Stimulated activated CD4-positive, alpha-beta T cell treated with anti-CD3 and anti-CD28 coated beads, Interleukin-12 subunit alpha, Interleukin-12 subunit beta, amount 100 ng/mL, for 48 hours (primary cell): ENCODE measurements around the gene EDEM1.
"Not testable (repeated sequence)": the region's sequence is repeated elsewhere in the genome, so short reads cannot be mapped to it uniquely, and the experiment has no call there.

Source experiments
- DNase-seq, 3 donors: peaks; one replicate each; pipeline ENCODE4 v3.0.0-alpha.2; 2020; ENCODE audit warnings: low read depth in 2 of 3, low spot score in 1 of 3

EDEM1 gene

DNA sequence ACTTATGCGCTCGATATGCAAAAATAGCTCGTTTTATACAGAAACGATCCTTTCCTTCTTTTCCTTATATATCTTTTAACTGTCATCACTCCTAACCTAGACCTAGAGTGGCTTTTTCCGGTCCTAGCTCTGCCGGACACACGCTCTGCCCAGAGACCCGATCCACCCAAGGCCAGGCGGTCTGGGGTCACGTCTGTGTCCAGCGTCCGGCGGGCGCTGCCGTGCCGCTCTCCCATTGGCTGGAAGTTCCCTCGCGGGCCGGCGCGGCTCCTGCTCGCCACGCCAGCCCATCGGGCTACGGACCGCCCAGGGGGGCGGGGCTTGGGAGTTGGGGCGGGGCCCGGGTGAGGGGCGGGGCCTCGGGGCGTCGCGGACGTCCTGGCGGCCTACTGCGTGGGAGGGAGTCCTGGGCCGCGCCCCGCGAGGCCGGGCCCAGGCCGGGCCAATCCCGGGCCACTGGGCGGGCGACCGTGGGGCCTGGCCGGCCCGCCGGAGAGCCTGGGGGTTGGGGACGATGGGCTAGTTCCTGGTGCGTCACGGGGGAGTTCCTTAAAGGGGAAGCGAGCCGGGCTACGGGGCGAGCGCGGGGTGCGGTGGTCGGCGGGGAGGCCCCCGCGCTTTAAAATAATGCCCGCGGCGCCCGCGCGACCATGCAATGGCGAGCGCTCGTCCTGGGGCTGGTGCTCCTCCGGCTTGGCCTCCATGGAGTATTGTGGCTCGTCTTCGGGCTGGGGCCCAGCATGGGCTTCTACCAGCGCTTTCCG lies at the start of gene EDEM1:
TSS of gene EDEM1 (plus strand) at position 552 of the 764 bp plus-strand sequence. CDS start at position 651, 99 bp downstream.
- DNase-seq, result peak; percentile 93 to 99 (median 94)

- DNase-seq, result no peak
These were observed 49.1 kb upstream of the EDEM1 start for GRCh38 chr3:5138214-5138981.

GRCh38 chr3:5140230-5140621 lies 47.3 kb upstream of the EDEM1 start:
- no peak for DNase-seq

GRCh38 chr3:5140839-5141238 lies 46.7 kb upstream of the EDEM1 start:
- DNase-seq, result no peak

- no peak for DNase-seq
These were observed 45.7 kb upstream of the EDEM1 start for GRCh38 chr3:5141760-5142159.

DNA sequence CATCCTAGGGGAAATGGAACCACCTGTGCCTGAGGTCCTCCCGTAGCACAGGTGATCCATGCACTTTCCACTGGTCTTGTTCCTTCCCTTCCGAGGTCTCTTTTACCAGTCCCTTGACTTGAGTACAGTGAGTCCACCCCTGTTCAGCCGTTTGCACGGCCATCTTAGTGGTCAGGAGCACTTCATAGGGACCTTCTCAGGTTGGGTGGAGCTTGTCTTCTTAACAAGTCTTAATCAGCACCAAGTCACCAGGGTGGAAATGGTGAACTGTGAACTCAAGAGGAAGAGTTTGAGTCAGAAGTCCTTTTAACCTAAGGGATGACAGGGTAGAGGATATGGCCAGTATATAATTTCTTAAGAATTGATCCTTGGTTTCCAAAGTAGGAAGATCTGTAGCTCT lies 44.0 kb upstream of the EDEM1 start:
- no peak for DNase-seq

GRCh38 chr3:5144316-5144994 lies 43.1 kb upstream of the EDEM1 start:
- no peak for DNase-seq

DNA sequence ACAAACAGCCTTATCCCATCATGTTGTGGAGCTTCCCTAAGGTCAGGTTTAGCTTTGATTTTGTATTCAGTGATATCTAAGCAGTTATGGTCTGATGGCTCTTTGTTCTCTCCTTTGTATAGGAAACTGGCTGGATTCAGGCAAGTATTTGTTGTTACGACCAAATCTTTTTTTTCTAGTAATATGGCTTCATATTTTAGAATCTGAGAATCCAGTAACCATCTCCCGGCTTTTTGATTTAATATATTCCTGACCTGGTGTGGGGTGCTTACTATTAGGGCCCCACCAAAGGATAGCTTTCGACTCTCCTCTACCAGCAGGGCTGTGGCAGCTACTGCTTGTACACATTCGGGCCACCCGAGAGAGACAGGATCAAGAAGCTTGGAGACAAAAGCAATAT lies 42.4 kb upstream of the EDEM1 start:
- DNase-seq, result no peak

DNA sequence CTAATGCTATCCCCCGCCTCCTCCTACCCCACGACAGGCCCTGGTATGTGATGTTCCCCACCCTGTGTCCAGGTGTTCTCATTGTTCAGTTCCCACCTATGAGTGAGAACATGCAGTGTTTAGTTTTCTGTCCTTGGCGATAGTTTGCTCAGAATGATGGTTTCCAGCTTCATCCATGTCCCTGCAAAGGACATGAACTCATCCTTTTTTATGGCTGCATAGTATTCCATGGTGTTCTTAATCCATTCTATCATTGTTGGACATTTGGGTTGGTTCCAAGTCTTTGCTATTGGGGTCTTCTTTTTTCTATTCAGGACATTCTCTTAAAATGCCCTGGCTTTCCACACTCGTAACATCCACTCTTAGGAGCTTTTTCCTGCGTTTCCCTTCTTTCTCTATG lies 40.4 kb upstream of the EDEM1 start:
- not testable (repeated sequence) for DNase-seq

DNA sequence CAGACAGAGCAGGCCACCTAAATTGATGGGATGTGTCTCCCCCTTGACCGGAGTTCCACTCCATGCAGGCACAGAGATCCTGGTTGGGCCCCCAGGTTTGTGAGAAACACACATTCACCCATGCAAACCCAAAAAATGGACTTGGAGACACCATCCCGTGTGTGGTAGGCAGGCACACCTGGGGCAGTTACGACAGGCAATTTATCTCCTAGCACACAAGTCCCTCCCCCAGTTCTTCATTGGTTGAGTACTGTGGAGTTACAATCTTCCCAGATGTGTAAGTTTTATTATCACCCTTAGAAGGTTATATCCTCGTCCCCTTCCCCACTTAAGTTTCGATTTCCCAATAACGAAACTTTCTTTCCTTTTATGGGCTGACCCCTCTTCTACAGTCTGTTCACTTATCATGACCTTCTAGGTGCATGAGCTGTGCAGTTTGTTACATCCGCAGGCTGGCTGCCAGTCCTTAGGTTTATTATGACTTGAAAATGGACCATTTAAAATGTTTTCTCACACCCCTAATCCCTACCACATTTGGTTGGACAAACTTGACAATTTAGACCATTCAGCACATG lies 38.1 kb upstream of the EDEM1 start:
- DNase-seq, result no peak

DNA sequence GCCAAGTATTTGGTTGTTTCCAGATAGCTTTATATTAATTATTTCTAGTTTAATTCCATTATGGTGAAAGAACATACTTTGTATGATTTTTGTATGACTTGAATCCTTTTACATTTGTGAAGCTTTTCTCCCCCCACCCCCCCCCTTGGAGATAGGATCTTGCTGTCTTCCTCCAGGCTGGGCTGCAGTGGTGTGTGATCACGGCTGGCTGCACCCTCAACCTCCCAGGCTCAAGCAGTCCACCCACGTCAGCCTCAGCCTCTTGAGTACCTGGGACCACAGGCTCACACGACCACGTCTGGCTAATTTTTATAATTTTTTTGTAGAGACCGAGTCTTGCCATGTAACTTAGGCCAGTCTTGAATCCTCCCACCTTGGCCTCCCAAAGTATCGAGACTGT lies 35.9 kb upstream of the EDEM1 start:
- DNase-seq, result no peak

- DNase-seq, result no peak
These were observed 34.4 kb upstream of the EDEM1 start for GRCh38 chr3:5153074-5153473.

GRCh38 chr3:5155241-5155640 lies 32.3 kb upstream of the EDEM1 start:
- no peak for DNase-seq

- DNase-seq, result no peak
These were observed 27.2 kb upstream of the EDEM1 start for GRCh38 chr3:5160321-5160720.

- DNase-seq, result no peak
These were observed 26.3 kb upstream of the EDEM1 start for GRCh38 chr3:5160940-5161858.

- no peak for DNase-seq
These were observed 25.4 kb upstream of the EDEM1 start for GRCh38 chr3:5162102-5162501.

DNA sequence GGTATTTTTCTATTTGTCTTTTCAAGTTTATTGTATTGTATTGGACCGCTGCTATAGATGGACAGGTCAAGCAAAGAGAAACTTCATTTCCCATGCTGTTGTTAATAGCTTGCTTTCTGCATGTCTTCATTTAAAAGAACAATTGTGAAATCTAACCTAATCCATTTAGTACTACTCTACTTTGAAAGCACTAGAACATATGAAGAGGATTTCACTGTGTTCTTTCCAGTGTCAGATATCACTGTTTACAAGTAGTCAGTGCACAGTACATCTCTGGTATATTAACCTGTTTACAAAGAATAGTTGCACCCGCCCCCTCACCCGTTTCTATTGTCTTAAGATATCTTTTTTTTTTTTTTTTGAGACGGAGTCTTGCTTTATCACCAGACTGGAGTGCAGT lies 21.8 kb upstream of the EDEM1 start:
- DNase-seq, result no peak

GRCh38 chr3:5166846-5167245 lies 20.7 kb upstream of the EDEM1 start:
- DNase-seq, result no peak

DNA sequence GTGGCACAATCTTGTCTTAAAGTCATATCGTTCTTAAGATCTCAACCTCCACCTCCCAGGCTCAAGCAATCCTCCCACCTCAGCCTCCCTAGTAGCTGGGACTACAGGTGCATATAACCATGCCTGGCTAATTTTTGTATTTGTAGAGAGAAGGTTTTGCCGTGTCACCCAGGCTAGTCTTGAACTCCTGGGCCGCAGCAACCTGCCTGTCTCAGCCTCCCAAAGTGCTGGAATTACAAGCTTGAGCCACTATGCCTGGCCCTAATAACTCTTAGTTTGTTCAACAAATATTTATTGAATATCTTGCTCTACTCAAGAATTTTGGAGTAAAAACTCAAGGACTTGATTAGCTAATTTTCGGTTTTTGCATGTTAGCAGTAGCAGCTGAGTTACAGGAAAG lies 19.4 kb upstream of the EDEM1 start:
- no peak for DNase-seq

DNA sequence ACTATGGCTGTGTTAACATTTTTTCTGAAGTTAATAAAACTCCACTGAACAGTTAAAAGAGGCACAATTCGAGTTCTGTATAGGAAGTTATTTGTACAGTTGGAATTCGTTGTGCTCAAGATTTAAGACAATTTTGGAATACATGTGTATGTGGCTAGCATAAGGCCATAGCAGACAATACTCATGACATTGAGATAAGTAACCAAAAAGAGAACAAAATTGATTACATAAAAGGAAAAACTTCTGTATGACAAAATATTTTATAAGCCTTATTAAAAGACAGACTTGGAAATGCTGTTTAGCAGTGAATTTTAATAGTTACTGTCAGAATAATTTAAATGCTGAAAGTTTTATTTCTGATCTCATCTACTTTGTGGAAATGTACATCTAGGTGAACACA lies 17.7 kb upstream of the EDEM1 start:
- no peak for DNase-seq

GRCh38 chr3:5170975-5171374 lies 16.5 kb upstream of the EDEM1 start:
- no peak for DNase-seq
